CD4-positive, CD25-positive, alpha-beta regulatory T cell (primary cell): Measurements from ENCODE around the gene MADD. TPM values are rescaled to one million over a fixed set of nuclear protein-coding genes. Genes with fewer than 3 reads are reported as not detected.
A peak's percentile ranks its signal among the peaks of the same experiment; 100 is the strongest.
"Not testable (repeated sequence)": the region's sequence is repeated elsewhere in the genome, so short reads cannot be mapped to it uniquely, and the experiment has no call there.

Experiments used
- ATAC-seq, 2 donors: fragments of 150-1000 bp; cut with Tn5 transposase; one replicate each; pipeline ENCODE4 v1.10.0; 2021; ENCODE audit warnings: low read depth in 2 of 2, moderate number of reproducible peaks in 2 of 2, moderate library complexity in 1 of 2
- DNase-seq, 3 donors: peaks; one replicate each; pipeline versions ENCODE4 v3.0.0 to v3.0.0-alpha.2; 2012 to 2022; ENCODE audit warnings: mixed read lengths in 1 of 3
- H3K27ac ChIP-seq: one replicate; pipeline ENCODE4 v1.7.0; 2013; ENCODE audit warnings: mild to moderate bottlenecking, low read length; ENCODE audit not compliant: insufficient read depth, poor library complexity, severe bottlenecking
- H3K27me3 ChIP-seq: one replicate; pipeline ENCODE4 v1.7.0; 2013; ENCODE audit warnings: low read length; ENCODE audit not compliant: control insufficient read depth, insufficient read depth
- H3K36me3 ChIP-seq: one replicate; pipeline ENCODE4 v1.7.0; 2013; ENCODE audit warnings: mild to moderate bottlenecking, low read length, moderate library complexity; ENCODE audit not compliant: control insufficient read depth, insufficient read depth
- H3K4me1 ChIP-seq: 2 replicates; pipeline ENCODE4 v1.7.0; 2013; ENCODE audit warnings: mild to moderate bottlenecking, low read length; ENCODE audit not compliant: insufficient read depth, control insufficient read depth, poor library complexity, severe bottlenecking
- H3K4me3 ChIP-seq: one replicate; pipeline ENCODE4 v1.7.0; 2013; ENCODE audit warnings: low read depth, mild to moderate bottlenecking, low read length, moderate library complexity
- H3K9me3 ChIP-seq, 2 experiments: 1 replicate in 1 of 2; 2 replicates in 1 of 2; pipeline ENCODE4 v1.7.0; 2013; ENCODE audit warnings: low read length in 2 of 2, mild to moderate bottlenecking in 1 of 2, moderate library complexity in 1 of 2; ENCODE audit not compliant: control insufficient read depth in 2 of 2
- H3K27ac Mint-ChIP-seq, 3 donors: one replicate each; pipeline ENCODE4 v1.8.0; 2020 to 2022; ENCODE audit warnings: mild to moderate bottlenecking in 3 of 3, mixed read lengths in 3 of 3, moderate library complexity in 2 of 3
- H3K27me3 Mint-ChIP-seq: one replicate; pipeline ENCODE4 v1.8.0; 2022; ENCODE audit warnings: mild to moderate bottlenecking, mixed read lengths
- H3K36me3 Mint-ChIP-seq: one replicate; pipeline ENCODE4 v1.8.0; 2020; ENCODE audit warnings: mixed read lengths
- H3K4me1 Mint-ChIP-seq, 4 donors: one replicate each; pipeline ENCODE4 v1.8.0; 2020 to 2022; ENCODE audit warnings: mixed read lengths in 4 of 4, mild to moderate bottlenecking in 1 of 4
- H3K4me3 Mint-ChIP-seq, 4 donors: one replicate each; pipeline ENCODE4 v1.8.0; 2020 to 2022; ENCODE audit warnings: mild to moderate bottlenecking in 4 of 4, mixed read lengths in 4 of 4, moderate library complexity in 3 of 4
- H3K9me3 Mint-ChIP-seq, 7 donors: one replicate each; pipeline ENCODE4 v1.8.0; 2020 to 2022; ENCODE audit warnings: mixed read lengths in 7 of 7, mild to moderate bottlenecking in 3 of 7, moderate library complexity in 2 of 7
- polyA plus RNA-seq, 4 donors: library from polyadenylated mRNA; unstranded; fragments of 300-500 nt; fragmentation: Illumina TruSeq; gene quantifications; one replicate each; pipeline ENCODE4 v1.2.3, GENCODE V29; 2021
- total RNA-seq: library from RNA; stranded (reverse); gene quantifications from one replicate; pipeline ENCODE4 v1.2.3, GENCODE V29; 2022

Gene MADD
- total and polyA plus RNA-seq, 5 donors from 2014 or later, result 17.8 to 179 (median 25.5) TPM

DNA sequence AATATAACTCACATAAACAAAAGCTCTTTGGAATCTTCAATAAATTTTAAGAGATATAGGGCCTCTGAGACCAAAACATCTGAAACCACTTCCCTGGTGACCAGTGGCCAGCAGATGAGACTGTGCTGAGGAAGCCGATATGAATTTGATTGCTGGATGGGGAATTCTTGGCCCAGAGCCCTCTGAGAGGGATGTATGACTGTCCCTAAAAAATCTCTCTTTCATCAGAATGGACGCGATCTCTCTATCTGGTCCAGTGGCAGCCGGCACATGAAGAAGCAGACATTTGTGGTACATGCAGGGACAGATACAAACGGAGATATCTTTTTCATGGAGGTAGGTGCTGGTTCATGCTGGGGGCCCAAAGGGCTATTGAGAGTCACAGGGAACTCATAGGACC lies 45.1 kb downstream of the MADD start:
- DNase-seq, result no peak
- no peak overlapping the region for H3K27ac Mint-ChIP-seq
- Histone ChIP-seq H3K36me3 (peaks cover 77% of the 10 kb centered on the region), H3K9me3 (no peaks in the 10 kb centered on the region), H3K27me3 (no peaks in the 10 kb centered on the region), H3K4me3 (no peak overlapping the region), H3K27ac (no peak overlapping the region), H3K4me1 (no peaks in the 10 kb centered on the region)
- H3K27me3 Mint-ChIP-seq, result no peaks in the 10 kb centered on the region
- H3K4me3 Mint-ChIP-seq, result no peak overlapping the region
- ATAC-seq, result no peak
- peaks cover 0 to 7% (median 0%) of the 10 kb centered on the region in 4 donors for H3K4me1 Mint-ChIP-seq
- peaks cover 27% of the 10 kb centered on the region for H3K36me3 Mint-ChIP-seq
- no peaks in the 10 kb centered on the region for H3K9me3 Mint-ChIP-seq

DNA sequence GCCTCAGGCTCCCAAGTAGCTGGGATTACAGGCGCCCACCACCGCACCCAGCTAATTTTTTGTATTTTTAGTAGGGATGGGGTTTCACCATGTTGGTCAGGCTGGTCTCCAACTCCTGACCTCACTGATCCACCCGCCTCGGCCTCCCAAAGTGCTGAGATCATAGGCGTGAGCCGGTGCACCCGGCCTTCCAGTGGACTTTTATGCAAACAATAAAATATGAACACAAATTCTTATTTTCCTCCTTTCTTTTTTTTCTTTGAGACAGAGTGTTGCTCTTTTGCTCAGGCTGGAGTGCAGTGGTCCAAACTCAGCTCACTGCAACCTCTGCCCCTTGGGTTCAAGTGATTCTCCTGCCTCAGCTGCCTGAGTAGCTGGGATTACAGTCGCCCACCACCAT lies 46.6 kb downstream of the MADD start:
- not testable (repeated sequence) for H3K4me1 ChIP-seq, H3K9me3 Mint-ChIP-seq, H3K4me3 Mint-ChIP-seq, H3K27ac ChIP-seq, H3K4me1 Mint-ChIP-seq, H3K9me3 ChIP-seq, ATAC-seq, DNase-seq, H3K4me3 ChIP-seq, H3K27me3 ChIP-seq, H3K27me3 Mint-ChIP-seq
- peak overlapping the region in 1 of 3 donors; percentile 48 for H3K27ac Mint-ChIP-seq
- H3K36me3 Mint-ChIP-seq, result peaks cover 26% of the 10 kb centered on the region
- H3K36me3 ChIP-seq, result peaks cover 68% of the 10 kb centered on the region

DNA sequence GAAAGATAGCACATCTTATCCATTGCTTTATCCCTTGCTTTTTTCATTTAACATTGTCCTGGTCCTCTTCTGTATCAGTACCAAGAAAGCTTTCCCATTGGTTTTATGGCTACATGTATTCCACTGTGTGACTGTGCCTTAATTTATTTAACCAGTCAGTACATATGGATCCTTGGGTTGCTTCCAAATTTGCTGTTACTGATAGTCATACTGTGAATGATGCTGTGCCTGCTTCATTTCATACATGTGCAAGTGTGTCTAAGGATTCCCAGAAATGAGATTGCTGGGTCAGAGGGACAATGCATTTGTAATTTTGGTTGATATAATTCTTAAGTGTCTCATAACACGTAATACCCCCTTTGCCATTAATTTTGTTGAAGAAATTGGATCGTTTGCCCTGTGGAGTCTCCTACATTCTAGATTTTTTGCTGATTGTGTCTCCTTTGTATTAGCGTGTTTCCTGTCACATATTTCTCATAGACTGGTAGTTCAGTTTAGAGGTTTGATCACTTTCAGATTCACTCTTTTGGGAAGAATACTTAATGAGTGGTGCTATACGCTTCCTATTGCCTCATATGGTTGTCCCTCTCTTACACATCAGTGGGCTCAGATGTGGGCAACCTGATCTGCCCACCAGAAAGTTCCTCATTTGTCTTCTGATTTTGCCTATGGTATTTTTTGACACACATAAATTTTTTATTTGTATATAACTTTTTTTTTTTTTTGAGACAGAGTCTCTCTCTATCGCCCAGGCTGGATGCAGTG lies 47.3 kb downstream of the MADD start:
- Mint-ChIP-seq H3K9me3 (peaks cover 0 to 2% (median 0%) of the 10 kb centered on the region in 7 donors), H3K27me3 (no peaks in the 10 kb centered on the region), H3K4me1 (peaks cover 0 to 7% (median 0%) of the 10 kb centered on the region in 4 donors), H3K4me3 (no peak overlapping the region), H3K27ac (no peak overlapping the region), H3K36me3 (peaks cover 32% of the 10 kb centered on the region)
- Histone ChIP-seq H3K9me3 (no peaks in the 10 kb centered on the region), H3K4me1 (no peaks in the 10 kb centered on the region), H3K27me3 (no peaks in the 10 kb centered on the region), H3K36me3 (peaks cover 68% of the 10 kb centered on the region), H3K4me3 (no peak overlapping the region), H3K27ac (no peak overlapping the region)
- no peak for ATAC-seq
- DNase-seq, result no peak

DNA sequence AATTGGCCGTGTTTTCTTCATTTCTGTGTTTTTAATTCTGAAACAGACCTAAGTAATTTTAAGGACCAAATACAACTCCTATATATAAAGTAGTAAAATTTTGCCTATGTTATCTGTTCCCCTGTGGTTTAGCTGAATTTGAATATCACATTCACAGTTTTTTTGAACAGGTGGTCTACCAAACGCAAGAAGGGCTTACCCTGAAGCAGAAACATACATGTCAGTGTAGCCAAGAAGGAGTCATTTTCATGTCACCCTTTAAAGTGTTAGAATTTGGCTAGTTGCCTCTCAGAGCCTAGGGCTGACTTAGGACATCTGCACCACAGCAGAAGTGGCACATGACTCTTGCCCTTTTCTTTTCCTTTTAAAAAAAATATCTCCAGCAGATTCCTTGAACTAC lies 48.2 kb downstream of the MADD start:
- Histone ChIP-seq H3K36me3 (peaks cover 61% of the 10 kb centered on the region), H3K9me3 (no peaks in the 10 kb centered on the region), H3K27me3 (no peaks in the 10 kb centered on the region), H3K27ac (no peak overlapping the region), H3K4me1 (no peaks in the 10 kb centered on the region), H3K4me3 (no peak overlapping the region)
- H3K4me1 Mint-ChIP-seq, result peaks cover 0 to 7% (median 0%) of the 10 kb centered on the region in 4 donors
- no peak for DNase-seq
- H3K27me3 Mint-ChIP-seq, result no peaks in the 10 kb centered on the region
- no peak for ATAC-seq
- peaks cover 29% of the 10 kb centered on the region for H3K36me3 Mint-ChIP-seq
- H3K4me3 Mint-ChIP-seq, result no peak overlapping the region
- H3K9me3 Mint-ChIP-seq, result peaks cover 0 to 2% (median 0%) of the 10 kb centered on the region in 7 donors
- no peak overlapping the region for H3K27ac Mint-ChIP-seq

DNA sequence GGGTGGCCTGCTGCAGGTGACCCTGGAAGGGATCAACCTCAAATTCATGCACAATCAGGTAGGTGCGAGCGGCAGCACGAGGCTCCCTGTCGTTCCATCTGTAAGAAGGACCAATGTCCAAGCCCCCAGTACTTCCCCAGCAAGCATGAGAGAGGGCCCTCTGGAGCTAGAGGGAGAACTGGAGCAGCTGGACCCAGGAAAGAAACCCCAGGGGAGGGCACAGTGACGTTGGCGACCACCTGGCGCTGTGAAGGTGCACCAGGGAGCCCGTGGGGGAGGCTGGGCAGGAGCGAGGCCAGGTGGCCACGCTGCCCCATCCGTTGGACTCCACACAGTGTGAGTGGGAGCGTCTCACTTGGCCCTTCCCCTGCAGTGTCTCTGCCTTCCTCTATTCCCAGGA lies 54.6 kb downstream of the MADD start:
- Histone ChIP-seq H3K36me3 (peaks cover 51% of the 10 kb centered on the region), H3K4me3 (no peak overlapping the region), H3K27ac (no peak overlapping the region), H3K9me3 (no peaks in the 10 kb centered on the region), H3K4me1 (no peaks in the 10 kb centered on the region), H3K27me3 (no peaks in the 10 kb centered on the region)
- no peak overlapping the region for H3K4me3 Mint-ChIP-seq
- H3K27ac Mint-ChIP-seq, result peak overlapping the region in 1 of 3 donors; percentile 8
- no peak for DNase-seq
- H3K4me1 Mint-ChIP-seq, result peaks cover 0 to 2% (median 0%) of the 10 kb centered on the region in 4 donors
- no peak for ATAC-seq
- peaks cover 0 to 2% (median 0%) of the 10 kb centered on the region in 7 donors for H3K9me3 Mint-ChIP-seq
- peaks cover 42% of the 10 kb centered on the region for H3K36me3 Mint-ChIP-seq
- H3K27me3 Mint-ChIP-seq, result no peaks in the 10 kb centered on the region

DNA sequence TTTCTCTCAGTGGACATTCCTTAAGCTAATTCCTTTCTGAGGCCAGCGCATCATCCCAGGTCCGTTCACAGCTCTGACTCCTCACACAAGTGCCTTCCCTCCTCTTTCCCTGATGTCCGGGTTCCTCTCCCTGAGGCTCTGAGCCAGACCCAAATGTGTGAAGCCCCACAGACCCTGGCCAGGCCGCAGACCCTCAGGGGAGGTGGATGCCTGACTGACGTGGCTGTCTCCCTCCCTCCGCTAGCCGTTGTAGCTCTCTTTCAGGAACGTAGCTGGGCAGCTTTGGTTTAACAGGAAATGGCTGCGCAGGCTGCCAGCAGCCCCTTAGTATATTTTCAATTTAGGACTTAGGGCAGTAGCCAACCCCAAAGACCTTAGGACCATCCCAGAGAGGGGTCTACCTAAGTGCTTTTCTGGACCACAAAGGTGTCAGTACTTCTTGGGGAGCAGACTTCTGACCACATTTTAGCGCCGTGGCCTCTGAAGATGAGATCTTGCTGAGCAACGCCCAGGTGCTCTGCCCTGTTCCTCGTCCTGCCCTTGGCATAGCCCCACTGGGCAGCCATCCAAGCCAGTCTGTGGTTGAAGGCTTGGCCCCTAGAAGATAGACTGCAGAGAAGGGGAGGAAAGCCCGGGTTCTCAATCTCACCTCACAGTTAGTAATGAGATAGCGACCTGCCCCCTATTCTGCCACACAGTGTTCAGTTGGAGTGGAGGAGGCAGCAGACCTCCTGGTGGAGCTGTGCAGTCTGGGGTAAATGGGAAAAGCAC lies 55.5 kb downstream of the MADD start:
- Histone ChIP-seq H3K36me3 (peaks cover 60% of the 10 kb centered on the region), H3K27ac (no peak overlapping the region), H3K27me3 (no peaks in the 10 kb centered on the region), H3K9me3 (no peaks in the 10 kb centered on the region), H3K4me3 (no peak overlapping the region), H3K4me1 (no peaks in the 10 kb centered on the region)
- H3K36me3 Mint-ChIP-seq, result peaks cover 42% of the 10 kb centered on the region
- H3K9me3 Mint-ChIP-seq, result peaks cover 0 to 2% (median 0%) of the 10 kb centered on the region in 7 donors
- DNase-seq (no peak), ATAC-seq (no peak)
- peaks cover 0 to 2% (median 0%) of the 10 kb centered on the region in 4 donors for H3K4me1 Mint-ChIP-seq
- no peak overlapping the region for H3K4me3 Mint-ChIP-seq
- H3K27me3 Mint-ChIP-seq, result no peaks in the 10 kb centered on the region
- peak overlapping the region; percentile 8 to 26 (median 11) for H3K27ac Mint-ChIP-seq

DNA sequence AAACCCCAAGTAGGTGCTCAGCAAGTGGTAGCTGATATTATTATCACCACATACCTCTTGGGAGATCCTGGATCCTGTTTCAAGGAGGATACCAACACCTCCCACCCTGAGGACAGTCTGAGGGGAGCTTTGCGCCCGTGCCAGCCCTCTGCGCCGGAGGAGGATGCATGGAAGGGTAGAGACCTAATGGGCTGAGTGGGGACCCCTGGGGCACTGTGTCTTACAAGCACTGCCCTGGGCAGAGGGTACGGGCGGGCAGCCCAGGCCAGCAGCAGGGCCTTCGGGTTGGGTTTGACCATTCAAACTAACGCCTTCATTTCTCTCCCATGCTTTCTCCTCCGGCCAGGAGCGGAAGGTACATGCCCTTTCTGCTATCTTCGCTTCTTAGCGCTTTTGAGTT lies 56.3 kb downstream of the MADD start:
- H3K27ac Mint-ChIP-seq, result peak overlapping the region; percentile 26 to 85 (median 70)
- no peaks in the 10 kb centered on the region for H3K27me3 Mint-ChIP-seq
- Histone ChIP-seq H3K4me3 (no peak overlapping the region), H3K36me3 (peaks cover 60% of the 10 kb centered on the region), H3K9me3 (no peaks in the 10 kb centered on the region), H3K27ac (no peak overlapping the region), H3K27me3 (no peaks in the 10 kb centered on the region), H3K4me1 (no peaks in the 10 kb centered on the region)
- H3K4me3 Mint-ChIP-seq, result no peak overlapping the region
- no peak for ATAC-seq
- H3K4me1 Mint-ChIP-seq, result peaks cover 0 to 2% (median 0%) of the 10 kb centered on the region in 4 donors
- no peak for DNase-seq
- peaks cover 40% of the 10 kb centered on the region for H3K36me3 Mint-ChIP-seq
- peaks cover 0 to 2% (median 0%) of the 10 kb centered on the region in 7 donors for H3K9me3 Mint-ChIP-seq
